ENCODE results near the gene TMEM176B. TPM values are rescaled to one million over a fixed set of nuclear protein-coding genes. Genes with fewer than 3 reads are reported as not detected.

The TMEM176B gene
- total RNA-seq, 2 donors from 2014 or later: 32.9 to 36.3 TPM

DNA sequence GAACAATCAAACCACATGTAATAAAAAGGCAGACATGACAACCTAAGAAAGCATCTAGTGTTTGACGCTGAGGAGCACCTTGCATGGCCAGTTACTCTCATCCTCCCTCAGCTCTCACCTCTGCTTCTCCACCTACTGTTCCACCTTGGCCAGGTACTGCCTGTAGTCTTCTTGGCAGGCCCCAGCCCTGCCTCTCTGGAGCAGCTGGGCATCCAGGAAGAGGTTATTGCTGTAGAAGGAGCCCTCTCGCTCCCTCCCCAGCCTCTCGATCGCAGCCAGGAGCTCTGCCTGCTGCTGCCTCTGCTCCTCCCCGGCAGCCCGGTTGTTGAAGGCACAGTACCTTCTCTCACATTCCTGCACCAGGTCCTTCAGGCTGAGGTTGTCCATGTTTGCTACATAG, 53.2 kb downstream of the TMEM176B start:
- 67 to 88% methylated on average over 6 of the region's 6 CpGs for WGBS, 2 donors
- TF ChIP-seq POLR2A (IDR thresholded peaks at IDR 0.05): no peak
- TF ChIP-seq, protein P1, sequence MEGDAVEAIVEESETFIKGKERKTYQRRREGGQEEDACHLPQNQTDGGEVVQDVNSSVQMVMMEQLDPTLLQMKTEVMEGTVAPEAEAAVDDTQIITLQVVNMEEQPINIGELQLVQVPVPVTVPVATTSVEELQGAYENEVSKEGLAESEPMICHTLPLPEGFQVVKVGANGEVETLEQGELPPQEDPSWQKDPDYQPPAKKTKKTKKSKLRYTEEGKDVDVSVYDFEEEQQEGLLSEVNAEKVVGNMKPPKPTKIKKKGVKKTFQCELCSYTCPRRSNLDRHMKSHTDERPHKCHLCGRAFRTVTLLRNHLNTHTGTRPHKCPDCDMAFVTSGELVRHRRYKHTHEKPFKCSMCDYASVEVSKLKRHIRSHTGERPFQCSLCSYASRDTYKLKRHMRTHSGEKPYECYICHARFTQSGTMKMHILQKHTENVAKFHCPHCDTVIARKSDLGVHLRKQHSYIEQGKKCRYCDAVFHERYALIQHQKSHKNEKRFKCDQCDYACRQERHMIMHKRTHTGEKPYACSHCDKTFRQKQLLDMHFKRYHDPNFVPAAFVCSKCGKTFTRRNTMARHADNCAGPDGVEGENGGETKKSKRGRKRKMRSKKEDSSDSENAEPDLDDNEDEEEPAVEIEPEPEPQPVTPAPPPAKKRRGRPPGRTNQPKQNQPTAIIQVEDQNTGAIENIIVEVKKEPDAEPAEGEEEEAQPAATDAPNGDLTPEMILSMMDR (IDR thresholded peaks at IDR 0.05): no peak
- no peak overlapping the region for H3K4me3 ChIP-seq
- H3K27ac ChIP-seq: no peak overlapping the region
- no peaks in the 10 kb centered on the region for H3K27me3 ChIP-seq
- H3K9me3 ChIP-seq: no peaks in the 10 kb centered on the region
- H3K36me3 ChIP-seq (replicated peaks in 1 of 2; ENCODE audit: insufficient read depth in 1 of 2, low read depth in 2 of 2): no peaks in the 10 kb centered on the region
- ATAC-seq: no peak
- peaks cover 6% of the 10 kb centered on the region for H3K4me1 ChIP-seq
- intact Hi-C loops (cut with DNase I): no loop called here
- no peak for DNase-seq

DNA sequence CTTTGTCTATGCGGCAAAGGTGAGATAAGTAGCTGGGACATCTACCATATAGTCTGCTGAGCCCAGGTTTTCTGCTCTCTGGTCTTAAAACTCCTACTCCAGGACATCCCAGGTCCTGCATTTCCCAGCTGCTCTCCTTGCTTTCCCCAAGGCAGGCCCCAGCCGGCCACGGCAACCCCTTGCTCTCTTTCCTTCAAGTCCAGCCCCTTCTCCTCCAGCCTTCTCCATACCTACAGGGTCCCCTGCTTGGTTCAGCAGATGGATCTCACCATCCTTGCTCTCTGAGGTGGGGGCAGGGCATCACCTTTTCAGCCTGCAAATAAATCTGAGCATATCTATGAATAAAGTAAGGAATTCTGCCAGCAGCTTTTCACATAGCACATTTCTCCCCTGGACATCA, 54.3 kb downstream of the TMEM176B start:
- H3K27me3 ChIP-seq: no peaks in the 10 kb centered on the region
- H3K27ac ChIP-seq: no peak overlapping the region
- no peak overlapping the region for H3K4me3 ChIP-seq
- peaks cover 6% of the 10 kb centered on the region for H3K4me1 ChIP-seq
- H3K36me3 ChIP-seq (replicated peaks in 1 of 2; ENCODE audit: insufficient read depth in 1 of 2, low read depth in 2 of 2): no peaks in the 10 kb centered on the region
- no peaks in the 10 kb centered on the region for H3K9me3 ChIP-seq
- ATAC-seq (no peak), DNase-seq (no peak)
- no peak for TF ChIP-seq POLR2A (IDR thresholded peaks at IDR 0.05)
- TF ChIP-seq, protein P1 (IDR thresholded peaks at IDR 0.05): no peak
- intact Hi-C loops (cut with DNase I): no loop called here
- 64 to 79% methylated on average over 3 of the region's 3 CpGs for WGBS, 2 donors

DNA sequence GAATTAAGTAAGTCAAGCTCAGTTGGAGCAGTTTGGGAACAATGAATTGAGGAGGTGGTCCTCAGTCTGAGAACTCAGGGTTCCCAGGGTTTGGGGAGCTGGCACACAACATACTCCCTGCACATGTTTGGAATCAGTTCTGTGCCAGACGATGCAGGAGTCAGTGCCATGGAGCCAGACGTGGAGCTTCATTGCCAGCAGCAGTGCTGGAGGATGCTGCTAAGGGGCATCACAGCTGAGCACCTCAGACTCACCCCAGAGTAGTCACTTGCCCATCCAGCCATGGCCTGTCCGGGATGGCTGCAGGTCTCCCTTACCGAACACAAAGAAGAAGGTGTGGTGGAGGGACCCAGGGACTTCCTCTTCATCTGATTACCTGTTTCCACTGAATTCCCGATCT, 55.1 kb downstream of the TMEM176B start:
- Histone ChIP-seq H3K36me3 (replicated peaks in 1 of 2; ENCODE audit: insufficient read depth in 1 of 2, low read depth in 2 of 2) (no peaks in the 10 kb centered on the region), H3K27ac (no peak overlapping the region), H3K9me3 (no peaks in the 10 kb centered on the region), H3K4me1 (peaks cover 6% of the 10 kb centered on the region), H3K27me3 (no peaks in the 10 kb centered on the region), H3K4me3 (no peak overlapping the region)
- DNase-seq: no peak
- WGBS, 2 donors: 79 to 89% methylated on average over 5 of the region's 5 CpGs
- no peak for ATAC-seq
- intact Hi-C loops (cut with DNase I): no loop called here
- TF ChIP-seq, protein P1 (IDR thresholded peaks at IDR 0.05): no peak
- TF ChIP-seq POLR2A (IDR thresholded peaks at IDR 0.05): no peak

DNA sequence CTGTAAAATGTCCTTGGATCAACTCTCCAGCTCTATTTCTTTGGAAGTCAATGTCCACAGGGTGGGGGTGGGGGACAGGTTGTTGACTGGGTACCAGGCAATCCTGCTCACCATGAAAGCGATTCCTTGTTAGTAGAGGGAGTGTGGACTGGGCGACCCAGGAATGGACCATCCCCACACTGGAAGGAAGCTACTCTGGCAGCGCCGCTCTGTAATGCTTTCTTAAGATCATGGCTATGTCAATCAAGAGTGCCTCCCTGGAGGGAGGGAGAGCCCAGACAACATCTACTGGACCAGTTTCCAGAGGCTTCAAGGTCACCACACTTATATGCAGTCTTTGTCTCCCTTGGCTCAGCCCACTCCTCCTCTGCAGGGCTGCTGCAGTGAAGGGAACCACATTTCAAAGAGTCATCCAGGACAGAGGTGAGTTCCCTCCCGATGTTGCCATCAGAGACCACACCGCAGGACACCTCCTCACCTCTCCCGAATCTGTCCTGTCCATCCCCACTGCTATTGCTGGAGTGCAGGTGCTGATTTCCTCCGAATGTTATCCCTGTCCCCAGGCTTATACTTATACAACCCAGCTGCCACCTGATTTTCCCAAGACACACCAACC, 56.0 kb downstream of the TMEM176B start:
- DNase-seq (no peak), ATAC-seq (no peak)
- TF ChIP-seq, protein P1 (IDR thresholded peaks at IDR 0.05): no peak
- TF ChIP-seq POLR2A (IDR thresholded peaks at IDR 0.05): no peak
- Histone ChIP-seq H3K27ac (no peak overlapping the region), H3K36me3 (replicated peaks in 1 of 2; ENCODE audit: insufficient read depth in 1 of 2, low read depth in 2 of 2) (no peaks in the 10 kb centered on the region), H3K4me3 (no peak overlapping the region), H3K27me3 (no peaks in the 10 kb centered on the region), H3K4me1 (peaks cover 9% of the 10 kb centered on the region), H3K9me3 (no peaks in the 10 kb centered on the region)
- intact Hi-C loops (cut with DNase I): no loop called here
- 67 to 74% methylated on average over 6 to 8 of the region's 8 CpGs for WGBS, 2 donors

DNA sequence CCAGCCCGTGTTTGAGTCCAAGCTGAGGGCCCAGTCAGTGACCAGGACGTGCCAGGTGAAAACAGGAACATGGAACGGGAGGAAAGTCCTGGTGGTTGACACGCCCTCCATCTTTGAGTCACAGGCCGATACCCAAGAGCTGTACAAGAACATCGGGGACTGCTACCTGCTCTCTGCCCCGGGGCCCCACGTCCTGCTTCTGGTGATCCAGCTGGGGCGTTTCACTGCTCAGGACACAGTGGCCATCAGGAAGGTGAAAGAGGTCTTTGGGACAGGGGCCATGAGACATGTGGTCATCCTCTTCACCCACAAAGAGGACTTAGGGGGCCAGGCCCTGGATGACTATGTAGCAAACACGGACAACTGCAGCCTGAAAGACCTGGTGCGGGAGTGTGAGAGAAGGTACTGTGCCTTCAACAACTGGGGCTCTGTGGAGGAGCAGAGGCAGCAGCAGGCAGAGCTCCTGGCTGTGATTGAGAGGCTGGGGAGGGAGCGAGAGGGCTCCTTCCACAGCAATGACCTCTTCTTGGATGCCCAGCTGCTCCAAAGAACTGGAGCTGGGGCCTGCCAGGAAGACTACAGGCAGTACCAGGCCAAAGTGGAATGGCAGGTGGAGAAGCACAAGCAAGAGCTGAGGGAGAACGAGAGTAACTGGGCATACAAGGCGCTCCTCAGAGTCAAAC, 57.7 kb downstream of the TMEM176B start:
- H3K27me3 ChIP-seq: no peaks in the 10 kb centered on the region
- intact Hi-C loops (cut with DNase I): no loop called here
- 80 to 84% methylated on average over 10 to 14 of the region's 14 CpGs for WGBS, 2 donors
- peaks cover 11% of the 10 kb centered on the region for H3K4me1 ChIP-seq
- no peak for DNase-seq
- TF ChIP-seq, protein P1 (IDR thresholded peaks at IDR 0.05): no peak
- no peak for TF ChIP-seq POLR2A (IDR thresholded peaks at IDR 0.05)
- H3K4me3 ChIP-seq: no peak overlapping the region
- H3K9me3 ChIP-seq: no peaks in the 10 kb centered on the region
- H3K36me3 ChIP-seq (replicated peaks in 1 of 2; ENCODE audit: insufficient read depth in 1 of 2, low read depth in 2 of 2): no peaks in the 10 kb centered on the region
- ATAC-seq: no peak
- H3K27ac ChIP-seq: no peak overlapping the region
